IMR-90 (cell line): ENCODE results near the gene PKD2L1. TPM values are rescaled to one million over a fixed set of nuclear protein-coding genes. Genes with fewer than 3 reads are reported as not detected.

Experiments
- ATAC-seq: fragments of 200-7000 bp; cut with Tn5 transposase; 2 replicates; pipeline ENCODE4 v1.9.1; 2020; ENCODE audit warnings: low read depth, mild to moderate bottlenecking, moderate library complexity
- BruUV-seq: library from RNA; stranded (reverse); fragments of 400-500 nt; replicated peaks from 2 replicates; lab custom pipeline; 2021; lab: Mats Ljungman, UMichigan
- CTCF ChIA-PET: fragments of 300-600 bp; formaldehyde crosslinking; extraction: SDS; loops from one replicate; lab custom pipeline; 2021; ENCODE audit warnings: antibody characterized with exemption; lab: Yijun Ruan, JAX
- POLR2A ChIA-PET: fragments of 300-600 bp; sonication (Branson Sonifier 250); formaldehyde crosslinking; loops from one replicate; lab custom pipeline; 2022; ENCODE audit warnings: antibody characterized with exemption; ENCODE audit not compliant: unreplicated experiment; lab: Charles Lee
- DNase-seq: peaks from one replicate; pipeline ENCODE4 v3.0.0; 2013
- H2AFZ ChIP-seq: replicated peaks from 2 replicates; pipeline ENCODE3; 2013; ENCODE audit warnings: low read length, mild to moderate bottlenecking; ENCODE audit not compliant: poor library complexity
- H2AK5ac ChIP-seq: 2 replicates; pipeline ENCODE4 v1.6.1; 2013; ENCODE audit warnings: low read depth, low read length, inconsistent platforms
- H2AK9ac ChIP-seq: replicated peaks from 2 replicates; pipeline ENCODE3; 2013; ENCODE audit warnings: mild to moderate bottlenecking, low read depth, low read length, moderate library complexity; ENCODE audit not compliant: poor library complexity
- H2BK120ac ChIP-seq: 2 replicates; pipeline ENCODE4 v1.6.1; 2013; ENCODE audit warnings: low read depth, low read length, inconsistent platforms
- H2BK15ac ChIP-seq: 3 replicates; pipeline ENCODE4 v1.6.1; 2013; ENCODE audit warnings: low read depth, low read length, inconsistent platforms
- H2BK20ac ChIP-seq: 2 replicates; pipeline ENCODE4 v1.6.1; 2013; ENCODE audit warnings: low read depth, mild to moderate bottlenecking, inconsistent platforms, low read length, moderate library complexity
- H2BK5ac ChIP-seq: 2 replicates; pipeline ENCODE4 v1.6.1; 2013; ENCODE audit warnings: mild to moderate bottlenecking, low read depth, low read length, inconsistent platforms; ENCODE audit not compliant: poor library complexity, severe bottlenecking
- H3K14ac ChIP-seq: replicated peaks from 2 replicates; pipeline ENCODE4 v1.6.1; 2013; ENCODE audit warnings: low read depth, low read length, inconsistent platforms
- H3K18ac ChIP-seq: 2 replicates; pipeline ENCODE4 v1.6.1; 2013; ENCODE audit warnings: low read depth, low read length, control low read depth
- H3K23ac ChIP-seq: 2 replicates; pipeline ENCODE4 v1.6.1; 2013; ENCODE audit warnings: low read depth, low read length, inconsistent platforms
- H3K27ac ChIP-seq: 2 replicates; pipeline ENCODE4 v1.5.1; 2013; ENCODE audit warnings: mild to moderate bottlenecking, control low read depth, low read length; ENCODE audit not compliant: insufficient read depth
- H3K27me3 ChIP-seq: 2 replicates; pipeline ENCODE4 v1.6.1; 2013; ENCODE audit warnings: low read length; ENCODE audit not compliant: control insufficient read depth, insufficient read depth
- H3K36me3 ChIP-seq: 2 replicates; pipeline ENCODE4 v1.6.1; 2013; ENCODE audit warnings: low read length, mixed read lengths; ENCODE audit not compliant: control insufficient read depth, insufficient read depth
- H3K4ac ChIP-seq: 2 replicates; pipeline ENCODE4 v1.6.1; 2013; ENCODE audit warnings: low read depth, low read length, inconsistent platforms
- H3K4me1 ChIP-seq: 2 replicates; pipeline ENCODE4 v1.6.1; 2013; ENCODE audit warnings: low read length, mixed read lengths; ENCODE audit not compliant: control insufficient read depth, insufficient read depth
- H3K4me2 ChIP-seq: 2 replicates; pipeline ENCODE4 v1.6.1; 2013; ENCODE audit warnings: low read depth, mild to moderate bottlenecking, control low read depth, low read length, moderate library complexity
- H3K4me3 ChIP-seq: 2 replicates; pipeline ENCODE4 v1.5.1; 2013; ENCODE audit warnings: low read depth, mild to moderate bottlenecking, control low read depth, low read length, moderate library complexity; ENCODE audit not compliant: insufficient read depth
- H3K56ac ChIP-seq: 2 replicates; pipeline ENCODE4 v1.6.1; 2013; ENCODE audit warnings: low read length, inconsistent platforms; ENCODE audit not compliant: insufficient read depth; ENCODE audit errors: extremely low read depth
- H3K79me1 ChIP-seq, 2 experiments: 2 replicates each; pipeline ENCODE4 v1.6.1; 2013; ENCODE audit warnings: low read length in 2 of 2, inconsistent platforms in 1 of 2, low read depth in 1 of 2
- H3K9ac ChIP-seq: 2 replicates; pipeline ENCODE4 v1.6.1; 2013; ENCODE audit warnings: low read depth, low read length, control low read depth
- H3K9me1 ChIP-seq: 2 replicates; pipeline ENCODE4 v1.6.1; 2013; ENCODE audit warnings: low read length, inconsistent platforms; ENCODE audit not compliant: insufficient read depth
- H3K9me3 ChIP-seq: 2 replicates; pipeline ENCODE4 v1.6.1; 2013; ENCODE audit warnings: low read length; ENCODE audit not compliant: control insufficient read depth, insufficient read depth
- H4K20me1 ChIP-seq: 2 replicates; pipeline ENCODE4 v1.6.1; 2013; ENCODE audit warnings: low read length, inconsistent platforms; ENCODE audit not compliant: insufficient read depth
- H4K5ac ChIP-seq: 2 replicates; pipeline ENCODE4 v1.6.1; 2013; ENCODE audit warnings: mild to moderate bottlenecking, low read depth, low read length, control low read depth
- H4K8ac ChIP-seq, 2 experiments: 2 replicates each; pipeline ENCODE4 v1.6.1; 2013; ENCODE audit warnings: low read depth in 2 of 2, low read length in 2 of 2, control low read depth in 1 of 2, inconsistent platforms in 1 of 2
- H4K91ac ChIP-seq: 2 replicates; pipeline ENCODE4 v1.6.1; 2013; ENCODE audit warnings: low read depth, low read length, inconsistent platforms; ENCODE audit not compliant: insufficient read depth
- MAZ ChIP-seq: IDR thresholded peaks from 2 replicates; pipeline ENCODE4 v1.6.1; 2012; ENCODE audit warnings: low read depth, mild to moderate bottlenecking, low read length, improper control_type of control experiment, moderate library complexity, borderline replicate concordance
- NFE2L2 ChIP-seq: fragments of 150-350 bp; IDR thresholded peaks from 2 replicates; pipeline ENCODE4 v1.6.1; 2016; ENCODE audit warnings: low read depth, mild to moderate bottlenecking, low read length
- POLR2A ChIP-seq: IDR thresholded peaks from 2 replicates; pipeline ENCODE4 v1.6.1; 2012; ENCODE audit warnings: mild to moderate bottlenecking, low read depth, low read length
- WGBS, 2 experiments: methylation state at CpG; one replicate each; pipeline versions ENCODE4 v1.1.5 to v1.1.7; 2013; ENCODE audit warnings: missing lambda C conversion rate in 2 of 2; ENCODE audit not compliant: insufficient read length in 1 of 2; ENCODE audit errors: extremely low coverage in 2 of 2; 5-methylcytosine and 5-hydroxymethylcytosine counted together
- dilution Hi-C: fragments of 300-500 bp; cut with HindIII; formaldehyde crosslinking; loops from one replicate; pipeline ENCODE4 v1.14.3; 2018; ENCODE audit warnings: low sequenced_read_pairs; ENCODE audit not compliant: unreplicated experiment
- in situ Hi-C: fragments of 300-500 bp; cut with MboI; formaldehyde crosslinking; loops from 3 replicates; pipeline ENCODE4 v1.14.3; 2019; ENCODE audit warnings: low sequenced_read_pairs, inconsistent platforms, mixed read lengths
- intact Hi-C: fragments of 100-400 bp; cut with micrococcal nuclease; formaldehyde crosslinking; loops from 2 replicates; pipeline ENCODE4 v1.10.0; 2022
- polyA plus RNA-seq, 3 experiments: library from polyadenylated mRNA; depleted of rRNA; stranded (reverse); fragments of >200 nt; gene quantifications; 2 replicates each; pipeline ENCODE4 v1.2.3, GENCODE V29; 2012; ENCODE audit warnings: low replicate concordance in 1 of 3
- total RNA-seq: library from RNA; depleted of rRNA; stranded (reverse); fragments of >200 nt; gene quantifications from 2 replicates; pipeline ENCODE4 v1.2.3, GENCODE V29; 2012

Gene PKD2L1
- total and polyA plus RNA-seq, 2 of the 4 experiments (the other 2 are of a cell fraction): not detected

DNA sequence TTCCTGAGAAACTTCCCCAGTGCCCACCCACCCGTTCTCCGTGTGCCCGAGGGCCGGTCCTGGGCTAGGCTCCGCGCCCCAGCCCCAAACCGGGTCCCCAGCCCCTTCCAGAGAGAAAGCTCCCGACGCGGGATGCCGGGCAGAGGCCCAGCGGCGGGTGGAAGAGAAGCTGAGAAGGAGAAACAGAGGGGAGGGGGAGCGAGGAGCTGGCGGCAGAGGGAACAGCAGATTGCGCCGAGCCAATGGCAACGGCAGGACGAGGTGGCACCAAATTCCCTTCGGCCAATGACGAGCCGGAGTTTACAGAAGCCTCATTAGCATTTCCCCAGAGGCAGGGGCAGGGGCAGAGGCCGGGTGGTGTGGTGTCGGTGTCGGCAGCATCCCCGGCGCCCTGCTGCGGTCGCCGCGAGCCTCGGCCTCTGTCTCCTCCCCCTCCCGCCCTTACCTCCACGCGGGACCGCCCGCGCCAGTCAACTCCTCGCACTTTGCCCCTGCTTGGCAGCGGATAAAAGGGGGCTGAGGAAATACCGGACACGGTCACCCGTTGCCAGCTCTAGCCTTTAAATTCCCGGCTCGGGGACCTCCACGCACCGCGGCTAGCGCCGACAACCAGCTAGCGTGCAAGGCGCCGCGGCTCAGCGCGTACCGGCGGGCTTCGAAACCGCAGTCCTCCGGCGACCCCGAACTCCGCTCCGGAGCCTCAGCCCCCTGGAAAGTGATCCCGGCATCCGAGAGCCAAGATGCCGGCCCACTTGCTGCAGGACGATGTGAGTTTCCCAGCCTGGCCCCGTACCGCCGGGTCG is 16.9 kb upstream of the PKD2L1 start, which contains the start of gene SCD:
Gene SCD, plus strand, starts transcription at position 469 of the 803 bp plus-strand sequence. Its CDS starts 272 bp downstream, at position 741.
- POLR2A ChIA-PET: interaction anchor here (0.5 to 1.4 kb wide), 3 partner anchors 14 to 667 kb away, joined by 3 read pairs; no protein-coding TSS in a partner anchor
- no peak within 1 kb of the TSS for H2BK20ac ChIP-seq
- H3K4me3 ChIP-seq: peak within 1 kb of the TSS; percentile 92
- H3K4me2 ChIP-seq: peak within 1 kb of the TSS; percentile 89
- H3K4ac ChIP-seq: peak within 1 kb of the TSS; percentile 79
- H3K27me3 ChIP-seq: no peaks in the 10 kb centered on the region
- 0% methylated on average over 34 of the region's 73 CpGs; no CpG with 5 or more reads in 1 of the 2 experiments for WGBS, 2 experiments
- peak within 1 kb of the TSS in 1 of 2 experiments; percentile 42; a peak in 1 of 4 replicates for H4K8ac ChIP-seq
- peak within 1 kb of the TSS; percentile 98 for H3K23ac ChIP-seq
- CTCF ChIA-PET: interaction anchor here (0.6 to 1.9 kb wide), 4 partner anchors 13 to 162 kb away, joined by 3 to 5 read pairs (median 4); no protein-coding TSS in a partner anchor
- H3K36me3 ChIP-seq: peaks cover 22% of the 10 kb centered on the region
- H3K9me3 ChIP-seq: no peaks in the 10 kb centered on the region
- TF ChIP-seq MAZ (peak; percentile 79), NFE2L2 (no peak), POLR2A (peak; percentile 63)
- H3K14ac ChIP-seq: peak within 1 kb of the TSS; percentile 73
- peak; percentile 88 for DNase-seq
- peaks cover 12 to 45% of the 10 kb centered on the region in 2 experiments for H3K79me1 ChIP-seq
- peak within 1 kb of the TSS; percentile 73 for H2AK9ac ChIP-seq
- H4K91ac ChIP-seq: peak within 1 kb of the TSS; percentile 16; the same call in 1 of the 2 replicates
- H2BK5ac ChIP-seq: peak within 1 kb of the TSS; percentile 12
- peak within 1 kb of the TSS; percentile 32; the same call in 2 of the 3 replicates for H2BK15ac ChIP-seq
- peaks cover 43% of the 10 kb centered on the region; the same call in 1 of the 2 replicates for H4K20me1 ChIP-seq
- peak within 1 kb of the TSS; percentile 77; the same call in 1 of the 2 replicates for H3K56ac ChIP-seq
- peak within 1 kb of the TSS; percentile 50; the same call in 1 of the 2 replicates for H2BK120ac ChIP-seq
- peak within 1 kb of the TSS; percentile 10; the same call in 1 of the 2 replicates for H2AK5ac ChIP-seq
- H4K5ac ChIP-seq: no peak within 1 kb of the TSS
- peak; percentile 89 for ATAC-seq
- TSS peak; percentile 94 for BruUV-seq
- peak within 1 kb of the TSS; percentile 45 for H3K27ac ChIP-seq
- peaks cover 18% of the 10 kb centered on the region for H3K4me1 ChIP-seq
- peaks cover 10% of the 10 kb centered on the region for H3K9me1 ChIP-seq
- peak within 1 kb of the TSS; percentile 74 for H3K9ac ChIP-seq
- in situ Hi-C loops (loop anchor here (25.0 kb wide), 1 partner anchor 540 kb away; no protein-coding TSS in a partner anchor), intact Hi-C loops (loop anchor here (2.0 kb wide), 1 partner anchor 26 kb away; no protein-coding TSS in a partner anchor), dilution Hi-C loops (no loop called here)
- H2AFZ ChIP-seq: peak within 1 kb of the TSS; percentile 88
- H3K18ac ChIP-seq: peak within 1 kb of the TSS; percentile 29
